ENCODE results near the gene KLHL29. TPM values are rescaled to one million over a fixed set of nuclear protein-coding genes. Genes with fewer than 3 reads are reported as not detected.

Gene KLHL29
- total RNA-seq, 1 donor from 2014 or later = 12.9 TPM

DNA sequence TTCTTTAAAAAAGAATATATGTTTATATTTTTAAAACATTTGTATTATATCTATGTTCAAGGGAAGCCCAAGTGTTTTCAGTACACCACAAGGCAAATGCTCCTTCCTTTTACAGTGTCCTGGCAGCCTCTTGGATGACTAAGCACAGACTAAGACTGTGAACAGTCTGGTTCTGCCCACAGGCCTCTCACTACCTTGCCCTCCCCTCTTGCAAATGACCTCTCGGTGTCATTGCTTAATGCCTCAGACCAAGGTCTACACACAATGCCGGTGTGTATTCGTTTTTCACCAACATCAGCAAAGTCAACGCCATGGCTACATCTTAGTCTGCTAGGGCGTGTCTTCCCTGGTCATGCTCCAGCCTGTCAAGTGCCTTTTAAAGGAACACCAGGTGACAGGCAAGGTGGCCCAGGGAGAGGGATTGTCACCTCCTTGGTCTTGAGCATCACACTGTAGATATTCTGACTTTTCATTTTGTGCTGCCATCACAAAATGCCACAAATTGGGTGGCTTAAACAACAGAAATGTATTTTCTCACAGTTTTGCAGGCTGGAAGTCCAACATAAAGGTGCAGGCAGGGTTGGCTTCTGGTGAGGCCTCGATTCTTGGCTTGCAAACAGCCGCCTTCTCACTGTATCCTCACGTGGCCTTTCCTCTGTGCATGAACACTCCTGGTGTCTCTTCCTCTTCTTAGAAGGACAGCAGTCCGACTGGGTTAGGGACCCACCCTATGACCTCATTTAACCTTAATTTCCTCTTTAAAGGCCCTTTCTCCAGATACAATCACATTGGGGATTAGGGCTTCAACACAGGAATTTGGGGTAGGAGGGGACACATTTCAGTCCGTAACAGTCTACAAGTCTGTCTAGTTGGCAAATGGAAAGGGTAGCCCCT is 266.5 kb downstream of the KLHL29 start:
- no peak for ATAC-seq
- intact Hi-C loops (cut with DNase I) = no loop called here

GRCh38 chr2:23653326-23653725 is 268.3 kb downstream of the KLHL29 start:
- Histone ChIP-seq H3K36me3 (no peaks in the 10 kb centered on the region), H3K27ac (no peak overlapping the region), H3K27me3 (ENCODE audit: low read depth) (no peaks in the 10 kb centered on the region), H3K9me3 (no peaks in the 10 kb centered on the region), H3K4me3 (no peak overlapping the region), H3K4me1 (no peaks in the 10 kb centered on the region)
- intact Hi-C loops (cut with DNase I) = no loop called here
- ATAC-seq (no peak), DNase-seq (no peak)
- TF ChIP-seq, protein P1, sequence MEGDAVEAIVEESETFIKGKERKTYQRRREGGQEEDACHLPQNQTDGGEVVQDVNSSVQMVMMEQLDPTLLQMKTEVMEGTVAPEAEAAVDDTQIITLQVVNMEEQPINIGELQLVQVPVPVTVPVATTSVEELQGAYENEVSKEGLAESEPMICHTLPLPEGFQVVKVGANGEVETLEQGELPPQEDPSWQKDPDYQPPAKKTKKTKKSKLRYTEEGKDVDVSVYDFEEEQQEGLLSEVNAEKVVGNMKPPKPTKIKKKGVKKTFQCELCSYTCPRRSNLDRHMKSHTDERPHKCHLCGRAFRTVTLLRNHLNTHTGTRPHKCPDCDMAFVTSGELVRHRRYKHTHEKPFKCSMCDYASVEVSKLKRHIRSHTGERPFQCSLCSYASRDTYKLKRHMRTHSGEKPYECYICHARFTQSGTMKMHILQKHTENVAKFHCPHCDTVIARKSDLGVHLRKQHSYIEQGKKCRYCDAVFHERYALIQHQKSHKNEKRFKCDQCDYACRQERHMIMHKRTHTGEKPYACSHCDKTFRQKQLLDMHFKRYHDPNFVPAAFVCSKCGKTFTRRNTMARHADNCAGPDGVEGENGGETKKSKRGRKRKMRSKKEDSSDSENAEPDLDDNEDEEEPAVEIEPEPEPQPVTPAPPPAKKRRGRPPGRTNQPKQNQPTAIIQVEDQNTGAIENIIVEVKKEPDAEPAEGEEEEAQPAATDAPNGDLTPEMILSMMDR (IDR thresholded peaks at IDR 0.05) = no peak

More for the DNA sequence above, 266.5 kb downstream of the KLHL29 start:
- no peaks in the 10 kb centered on the region for H3K4me1 ChIP-seq
- H3K27me3 ChIP-seq (ENCODE audit: low read depth) = no peaks in the 10 kb centered on the region
- no peak for DNase-seq
- H3K36me3 ChIP-seq = no peaks in the 10 kb centered on the region
- H3K9me3 ChIP-seq = no peaks in the 10 kb centered on the region
- TF ChIP-seq, protein P1 (IDR thresholded peaks at IDR 0.05) = no peak
- no peak overlapping the region for H3K4me3 ChIP-seq
- H3K27ac ChIP-seq = no peak overlapping the region

- no peaks in the 10 kb centered on the region for H3K4me1 ChIP-seq
- no peak overlapping the region for H3K27ac ChIP-seq
- intact Hi-C loops (cut with DNase I) = no loop called here
- no peaks in the 10 kb centered on the region for H3K9me3 ChIP-seq
- H3K27me3 ChIP-seq (ENCODE audit: low read depth) = no peaks in the 10 kb centered on the region
- TF ChIP-seq, protein P1 (IDR thresholded peaks at IDR 0.05) = no peak
- ATAC-seq = no peak
- DNase-seq = no peak
- no peaks in the 10 kb centered on the region for H3K36me3 ChIP-seq
- no peak overlapping the region for H3K4me3 ChIP-seq
These were observed 269.8 kb downstream of the KLHL29 start for GRCh38 chr2:23654756-23655155.

DNA sequence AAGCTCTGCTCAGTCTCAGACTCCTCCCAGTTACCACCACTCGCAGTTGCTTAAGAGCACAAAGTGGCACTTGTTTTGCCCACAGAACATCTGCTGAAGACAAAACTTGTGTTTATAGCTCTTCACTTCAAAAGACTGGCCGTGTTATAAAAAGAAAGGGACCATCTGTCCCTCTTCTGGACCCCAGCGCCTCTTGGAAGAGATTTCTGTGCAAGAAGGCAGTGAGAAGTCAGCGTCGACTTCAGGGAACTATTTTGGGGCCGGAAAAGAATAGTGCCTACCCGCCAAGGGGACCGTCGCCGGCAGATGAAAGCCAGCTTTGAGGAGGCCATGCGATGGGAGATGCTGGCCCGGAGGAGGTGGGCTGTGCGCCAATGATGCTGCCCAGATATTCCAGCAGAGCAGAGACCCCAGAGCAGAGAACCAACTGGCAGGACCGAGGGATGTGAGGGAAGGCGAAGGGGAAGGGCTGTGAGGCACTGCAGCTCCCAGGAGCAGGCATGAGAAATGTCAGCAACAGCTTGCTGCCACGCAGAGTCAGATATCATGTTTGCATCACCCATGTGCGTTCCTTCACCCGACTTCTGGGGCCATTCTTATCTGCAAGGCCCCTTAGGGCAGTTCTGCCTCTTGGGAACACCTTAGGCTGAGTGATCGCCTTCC is 271.1 kb downstream of the KLHL29 start:
- no peak overlapping the region for H3K4me3 ChIP-seq
- TF ChIP-seq, protein P1 (IDR thresholded peaks at IDR 0.05) = no peak
- H3K36me3 ChIP-seq = no peaks in the 10 kb centered on the region
- no peaks in the 10 kb centered on the region for H3K9me3 ChIP-seq
- DNase-seq = no peak
- H3K27ac ChIP-seq = no peak overlapping the region
- intact Hi-C loops (cut with DNase I) = no loop called here
- no peak for ATAC-seq
- H3K27me3 ChIP-seq (ENCODE audit: low read depth) = no peaks in the 10 kb centered on the region
- no peaks in the 10 kb centered on the region for H3K4me1 ChIP-seq

DNA sequence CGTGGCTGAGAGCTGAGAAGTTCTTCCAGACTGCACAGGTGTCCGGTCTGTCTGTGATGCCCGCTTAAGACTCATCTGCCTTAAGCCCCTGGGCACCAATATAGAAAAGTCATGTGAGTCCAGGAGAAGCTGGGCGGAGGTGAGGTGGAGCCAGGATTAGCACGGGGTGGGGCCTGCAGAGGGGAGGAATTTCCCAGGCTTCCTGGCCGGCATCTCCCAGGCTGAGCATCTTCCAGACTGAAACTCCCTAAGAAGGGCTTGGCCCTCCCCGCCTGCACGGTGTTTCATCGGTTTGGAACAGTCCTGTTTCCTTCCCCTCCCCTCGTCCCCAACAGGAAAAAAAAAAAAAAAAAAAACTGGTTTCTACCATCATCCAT is 271.6 kb downstream of the KLHL29 start:
- DNase-seq (no peak), ATAC-seq (no peak)

More for the DNA sequence above, 271.6 kb downstream of the KLHL29 start:
- Histone ChIP-seq H3K4me3 (no peak overlapping the region), H3K27me3 (ENCODE audit: low read depth) (no peaks in the 10 kb centered on the region), H3K36me3 (no peaks in the 10 kb centered on the region), H3K9me3 (no peaks in the 10 kb centered on the region), H3K27ac (no peak overlapping the region), H3K4me1 (no peaks in the 10 kb centered on the region)
- intact Hi-C loops (cut with DNase I) = no loop called here
- TF ChIP-seq, protein P1 (IDR thresholded peaks at IDR 0.05) = no peak
